ENCODE data around the gene NT5E. TPM values are rescaled to one million over a fixed set of nuclear protein-coding genes. Genes with fewer than 3 reads are reported as not detected.

The NT5E gene
- total RNA-seq, 1 experiment from 2014 or later = 112 TPM

- intact Hi-C loops (cut with micrococcal nuclease) = no loop called here
- Mint-ChIP-seq H3K9me3 (ENCODE audit: unreplicated experiment) (peaks cover 13% of the 10 kb centered on the region), H3K4me3 (ENCODE audit: unreplicated experiment) (no peak overlapping the region), H3K4me1 (ENCODE audit: insufficient read depth, unreplicated experiment) (peaks cover 17% of the 10 kb centered on the region), H3K27ac (ENCODE audit: low read depth, unreplicated experiment) (no peak overlapping the region), H3K27me3 (ENCODE audit: insufficient read depth, unreplicated experiment) (no peaks in the 10 kb centered on the region), H3K36me3 (ENCODE audit: insufficient read depth, unreplicated experiment) (no peaks in the 10 kb centered on the region)
- ChIA-PET CTCF (interaction anchor here (0.7 to 1.7 kb wide), 3 partner anchors 59 to 66 kb away, joined by 3 to 8 read pairs (median 8); no protein-coding TSS in a partner anchor), POLR2A (interaction anchor here (0.7 to 1.2 kb wide), 2 partner anchors 17 to 172 kb away, joined by 4 read pairs; no protein-coding TSS in a partner anchor)
- no peak for TF ChIP-seq CTCF (IDR thresholded peaks at IDR 0.05; ENCODE audit: unreplicated experiment)
- DNase-seq (ENCODE audit: unreplicated experiment) = no peak
- BruUV-seq (replicated peaks) = no TSS peak
Measured at GRCh38 chr6:85421181-85421580, 28.7 kb upstream of the NT5E start.

GRCh38 chr6:85421972-85422371 is 27.9 kb upstream of the NT5E start:
- CTCF ChIA-PET = interaction anchor here (0.6 to 1.7 kb wide), 8 partner anchors 17 to 354 kb away, joined by 3 to 8 read pairs (median 4); no protein-coding TSS in a partner anchor
- no peak for TF ChIP-seq CTCF (IDR thresholded peaks at IDR 0.05; ENCODE audit: unreplicated experiment)
- no peak overlapping the region for H3K4me3 Mint-ChIP-seq (ENCODE audit: unreplicated experiment)
- H3K9me3 Mint-ChIP-seq (ENCODE audit: unreplicated experiment) = peaks cover 17% of the 10 kb centered on the region
- BruUV-seq (replicated peaks) = no TSS peak
- POLR2A ChIA-PET = interaction anchor here (0.7 kb wide), 1 partner anchor 171 kb away, joined by 4 read pairs; no protein-coding TSS in a partner anchor
- no peaks in the 10 kb centered on the region for H3K36me3 Mint-ChIP-seq (ENCODE audit: insufficient read depth, unreplicated experiment)
- no peak for DNase-seq (ENCODE audit: unreplicated experiment)
- H3K27me3 Mint-ChIP-seq (ENCODE audit: insufficient read depth, unreplicated experiment) = no peaks in the 10 kb centered on the region
- H3K27ac Mint-ChIP-seq (ENCODE audit: low read depth, unreplicated experiment) = no peak overlapping the region
- intact Hi-C loops (cut with micrococcal nuclease) = no loop called here
- peaks cover 17% of the 10 kb centered on the region for H3K4me1 Mint-ChIP-seq (ENCODE audit: insufficient read depth, unreplicated experiment)

GRCh38 chr6:85422996-85423395 is 26.9 kb upstream of the NT5E start:
- H3K36me3 Mint-ChIP-seq (ENCODE audit: insufficient read depth, unreplicated experiment) = no peaks in the 10 kb centered on the region
- ChIA-PET POLR2A (no interaction called here), CTCF (interaction anchor here (1.2 to 1.9 kb wide), 3 partner anchors 18 to 61 kb away, joined by 3 to 6 read pairs (median 5); partner anchors contain the start of gene NT5E)
- no peak overlapping the region for H3K4me3 Mint-ChIP-seq (ENCODE audit: unreplicated experiment)
- no peak for DNase-seq (ENCODE audit: unreplicated experiment)
- peaks cover 14% of the 10 kb centered on the region for H3K4me1 Mint-ChIP-seq (ENCODE audit: insufficient read depth, unreplicated experiment)
- no TSS peak for BruUV-seq (replicated peaks)
- peaks cover 20% of the 10 kb centered on the region for H3K9me3 Mint-ChIP-seq (ENCODE audit: unreplicated experiment)
- H3K27me3 Mint-ChIP-seq (ENCODE audit: insufficient read depth, unreplicated experiment) = no peaks in the 10 kb centered on the region
- TF ChIP-seq CTCF (IDR thresholded peaks at IDR 0.05; ENCODE audit: unreplicated experiment) = no peak
- intact Hi-C loops (cut with micrococcal nuclease) = no loop called here
- H3K27ac Mint-ChIP-seq (ENCODE audit: low read depth, unreplicated experiment) = no peak overlapping the region

GRCh38 chr6:85424981-85425380 is 24.9 kb upstream of the NT5E start:
- intact Hi-C loops (cut with micrococcal nuclease) = no loop called here
- H3K27me3 Mint-ChIP-seq (ENCODE audit: insufficient read depth, unreplicated experiment) = no peaks in the 10 kb centered on the region
- no peaks in the 10 kb centered on the region for H3K36me3 Mint-ChIP-seq (ENCODE audit: insufficient read depth, unreplicated experiment)
- ChIA-PET POLR2A (no interaction called here), CTCF (interaction anchor here (0.7 kb wide), 1 partner anchor 1330 kb away, joined by 3 read pairs; no protein-coding TSS in a partner anchor)
- BruUV-seq (replicated peaks) = no TSS peak
- H3K4me3 Mint-ChIP-seq (ENCODE audit: unreplicated experiment) = no peak overlapping the region
- H3K4me1 Mint-ChIP-seq (ENCODE audit: insufficient read depth, unreplicated experiment) = no peaks in the 10 kb centered on the region
- H3K9me3 Mint-ChIP-seq (ENCODE audit: unreplicated experiment) = peaks cover 20% of the 10 kb centered on the region
- no peak for DNase-seq (ENCODE audit: unreplicated experiment)
- H3K27ac Mint-ChIP-seq (ENCODE audit: low read depth, unreplicated experiment) = no peak overlapping the region
- TF ChIP-seq CTCF (IDR thresholded peaks at IDR 0.05; ENCODE audit: unreplicated experiment) = no peak
